Measurements from ENCODE around the gene ZNF503.
A peak's percentile ranks its signal among the peaks of the same experiment; 100 is the strongest.

ZNF503 gene

GRCh38 chr10:75406462-75407223 is 5.1 kb upstream of the ZNF503 start:
- no peaks in the 10 kb centered on the region for H3K36me3 Mint-ChIP-seq
- no peak overlapping the region for H3K4me3 Mint-ChIP-seq
- CTCF ChIA-PET, result no interaction called here
- no peak overlapping the region for H3K27ac Mint-ChIP-seq
- H3K9me3 Mint-ChIP-seq, result no peaks in the 10 kb centered on the region
- DNase-seq, result no peak
- peaks cover 43% of the 10 kb centered on the region for H3K4me1 Mint-ChIP-seq
- peaks cover 99% of the 10 kb centered on the region for H3K27me3 Mint-ChIP-seq

DNA sequence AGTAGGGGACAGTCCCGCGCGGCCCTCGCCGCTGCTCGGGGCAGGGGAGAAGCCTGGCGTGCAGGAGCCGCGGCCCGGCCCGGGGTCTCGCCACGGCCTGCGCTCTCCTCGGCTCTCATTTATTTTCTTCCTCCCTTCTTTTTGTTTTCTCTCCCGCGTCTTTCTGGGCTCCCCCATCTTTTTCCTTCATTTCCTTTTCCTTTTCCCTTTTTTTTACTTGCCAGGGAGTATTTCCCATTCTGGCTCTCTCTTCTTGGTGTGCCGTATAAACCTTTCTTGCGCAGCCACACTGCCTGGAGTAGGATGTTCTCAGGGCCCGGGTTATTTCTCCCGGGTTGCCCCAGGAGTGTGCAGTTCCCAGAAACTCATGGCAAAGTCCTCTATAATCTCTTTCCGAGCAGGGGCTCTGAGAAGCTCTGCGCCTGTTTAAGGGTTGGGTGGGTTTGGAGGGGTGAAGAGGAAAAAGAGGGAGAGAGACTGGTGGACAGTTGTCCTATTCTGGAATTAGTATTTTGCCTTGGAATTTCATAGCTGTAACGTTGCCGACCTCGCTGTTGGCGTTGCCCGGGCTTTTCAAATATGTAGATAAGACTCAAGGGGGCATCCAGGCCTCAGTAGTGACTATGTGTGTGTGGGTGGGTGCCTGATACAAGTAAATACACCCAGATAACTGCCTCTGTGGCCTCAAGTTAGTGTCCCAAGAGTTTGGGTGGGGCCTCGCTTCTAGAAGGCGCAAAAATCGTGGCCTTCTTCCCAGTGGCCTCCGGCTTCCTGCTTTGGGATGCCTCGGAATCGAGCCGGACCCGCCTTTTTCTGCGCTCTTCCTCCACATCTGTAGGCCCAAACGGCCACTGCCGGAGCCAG is 4.3 kb upstream of the ZNF503 start:
- H3K4me3 Mint-ChIP-seq, result no peak overlapping the region
- no peaks in the 10 kb centered on the region for H3K36me3 Mint-ChIP-seq
- no peak for DNase-seq
- peaks cover 43% of the 10 kb centered on the region for H3K4me1 Mint-ChIP-seq
- no peaks in the 10 kb centered on the region for H3K9me3 Mint-ChIP-seq
- H3K27ac Mint-ChIP-seq, result peak overlapping the region; percentile 42
- CTCF ChIA-PET, result interaction anchor here (1.9 kb wide), 1 partner anchor 12 kb away, joined by 9 read pairs; no protein-coding TSS in a partner anchor
- peaks cover 100% of the 10 kb centered on the region for H3K27me3 Mint-ChIP-seq

DNA sequence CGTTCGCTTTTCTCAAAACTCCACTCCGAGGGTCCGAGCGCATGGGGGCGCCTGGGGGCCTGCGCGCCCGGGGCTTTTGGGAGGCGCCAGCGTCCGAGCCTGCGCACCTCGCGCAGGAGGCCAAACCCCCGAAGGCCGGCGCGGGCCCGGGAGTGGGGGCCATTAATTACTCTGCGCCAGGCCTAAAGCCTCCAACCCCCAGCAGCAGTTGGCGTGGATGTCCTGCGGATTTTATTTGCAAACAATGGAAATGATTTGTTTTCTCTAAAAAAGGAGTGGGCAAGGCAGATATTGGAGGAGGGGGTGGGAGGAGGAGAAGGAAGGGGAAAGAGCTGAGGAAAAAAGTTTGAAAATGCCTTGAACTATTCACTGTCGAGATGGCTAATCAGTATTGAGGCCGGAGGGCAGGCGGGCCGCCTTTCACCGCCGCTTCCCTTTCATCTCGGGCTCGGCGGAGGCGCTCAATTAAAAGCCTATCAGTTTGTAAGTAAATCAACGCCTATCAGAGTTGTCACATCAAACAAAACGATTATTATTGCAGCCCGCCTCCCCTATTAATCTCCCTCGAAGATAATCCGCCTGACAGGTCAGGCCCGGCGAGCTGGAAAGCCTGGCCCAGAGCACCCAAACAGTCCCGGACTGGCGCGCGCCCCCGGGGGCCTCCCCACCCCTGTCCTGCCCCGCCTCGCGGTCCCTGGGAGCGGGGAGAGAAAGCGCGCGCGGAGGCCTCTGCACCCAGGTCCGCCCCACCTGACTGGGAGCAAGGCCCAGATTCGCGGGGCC is 3.4 kb upstream of the ZNF503 start:
- H3K4me1 Mint-ChIP-seq, result peaks cover 50% of the 10 kb centered on the region
- no peak overlapping the region for H3K27ac Mint-ChIP-seq
- no peak overlapping the region for H3K4me3 Mint-ChIP-seq
- no peaks in the 10 kb centered on the region for H3K36me3 Mint-ChIP-seq
- CTCF ChIA-PET, result interaction anchor here (1.9 kb wide), 1 partner anchor 11 kb away, joined by 9 read pairs; no protein-coding TSS in a partner anchor
- peaks cover 100% of the 10 kb centered on the region for H3K27me3 Mint-ChIP-seq
- DNase-seq, result no peak
- no peaks in the 10 kb centered on the region for H3K9me3 Mint-ChIP-seq

- no peaks in the 10 kb centered on the region for H3K9me3 Mint-ChIP-seq
- H3K27me3 Mint-ChIP-seq, result peaks cover 100% of the 10 kb centered on the region
- no peak for DNase-seq
- H3K4me3 Mint-ChIP-seq, result peak overlapping the region; percentile 11
- no peaks in the 10 kb centered on the region for H3K36me3 Mint-ChIP-seq
- CTCF ChIA-PET, result interaction anchor here (1.9 kb wide), 1 partner anchor 10 kb away, joined by 9 read pairs; no protein-coding TSS in a partner anchor
- no peak overlapping the region for H3K27ac Mint-ChIP-seq
- peaks cover 45% of the 10 kb centered on the region for H3K4me1 Mint-ChIP-seq
Measured at GRCh38 chr10:75403939-75404814, 2.6 kb upstream of the ZNF503 start.

DNA sequence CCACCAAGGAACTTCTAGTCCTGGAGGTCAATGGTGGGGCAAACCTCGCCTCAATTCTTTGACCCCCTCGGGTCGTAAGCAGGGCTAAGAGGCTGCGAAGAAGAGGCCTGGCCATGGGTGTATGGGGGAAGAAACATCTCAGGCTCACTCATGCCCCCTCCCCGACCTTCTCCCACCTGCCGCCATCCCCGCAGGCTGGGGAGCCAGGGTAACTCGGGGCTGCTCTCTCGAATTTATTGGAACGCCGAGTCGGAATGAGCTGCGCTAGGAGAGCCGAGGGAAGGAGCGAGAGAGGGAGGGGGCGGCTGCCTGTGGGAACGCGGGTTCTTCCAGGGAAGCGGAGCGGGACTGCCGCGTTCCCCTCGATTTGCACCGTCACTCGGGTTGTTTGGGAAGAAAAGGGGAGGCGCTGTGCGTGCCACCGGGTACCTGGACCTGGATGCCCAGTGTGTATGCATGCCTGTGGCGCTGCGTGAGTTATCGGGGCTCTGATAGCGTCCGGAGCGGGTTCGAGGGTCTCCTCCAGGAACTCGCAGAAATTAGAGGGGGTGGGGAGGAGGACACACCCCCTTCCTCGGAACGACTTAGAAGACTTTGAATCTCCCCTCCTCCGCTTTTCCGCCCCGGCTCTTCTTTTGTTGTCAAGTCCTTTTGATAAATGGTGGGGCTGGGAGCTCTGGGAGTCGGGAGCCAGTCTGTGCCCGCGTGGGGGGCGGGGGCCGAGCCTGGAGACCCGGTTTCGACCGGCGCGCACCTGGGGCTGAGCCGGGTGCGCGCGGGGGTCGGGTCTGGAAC is 1.8 kb upstream of the ZNF503 start:
- H3K4me3 Mint-ChIP-seq, result peak overlapping the region; percentile 74
- H3K36me3 Mint-ChIP-seq, result no peaks in the 10 kb centered on the region
- no peak for DNase-seq
- no peaks in the 10 kb centered on the region for H3K9me3 Mint-ChIP-seq
- CTCF ChIA-PET, result interaction anchor here (1.9 kb wide), 1 partner anchor 9 kb away, joined by 9 read pairs; no protein-coding TSS in a partner anchor
- H3K4me1 Mint-ChIP-seq, result peaks cover 42% of the 10 kb centered on the region
- H3K27me3 Mint-ChIP-seq, result peaks cover 100% of the 10 kb centered on the region
- H3K27ac Mint-ChIP-seq, result no peak overlapping the region

DNA sequence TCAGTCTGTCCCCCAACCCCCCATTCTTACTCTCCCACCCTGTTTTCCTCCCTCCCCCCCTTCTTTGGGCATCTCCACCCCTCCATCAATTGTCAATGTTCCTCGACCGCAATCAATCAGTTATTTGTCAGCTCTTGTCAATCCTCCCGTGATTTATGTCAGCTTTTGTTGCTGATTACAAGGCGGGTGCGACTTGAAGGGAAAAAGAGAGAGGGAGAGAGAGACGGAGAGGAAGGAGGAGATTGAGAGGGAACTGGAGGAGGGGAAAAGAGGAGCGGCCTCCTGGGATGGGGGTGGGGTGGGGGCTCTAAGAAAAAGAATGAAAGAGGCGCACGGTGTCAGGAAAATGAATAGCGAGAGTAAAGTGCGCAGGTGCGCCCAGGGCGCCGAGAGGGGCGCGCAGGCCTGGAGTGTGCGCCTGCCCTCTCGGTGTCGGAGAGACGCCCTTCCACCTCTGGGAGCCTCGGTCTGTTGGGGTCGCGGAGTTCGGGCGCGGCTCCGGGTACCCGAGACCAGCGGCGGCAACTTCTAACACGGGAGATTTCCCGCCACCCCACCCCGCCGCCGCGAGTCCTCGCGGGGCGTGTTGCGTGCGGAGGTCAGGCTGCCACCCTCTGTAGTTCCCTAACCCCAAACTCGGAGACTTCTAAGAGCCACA is 1.1 kb upstream of the ZNF503 start:
- CTCF ChIA-PET, result no interaction called here
- H3K36me3 Mint-ChIP-seq, result no peaks in the 10 kb centered on the region
- no peaks in the 10 kb centered on the region for H3K9me3 Mint-ChIP-seq
- H3K4me3 Mint-ChIP-seq, result peak overlapping the region; percentile 74
- H3K27ac Mint-ChIP-seq, result no peak overlapping the region
- H3K4me1 Mint-ChIP-seq, result peaks cover 38% of the 10 kb centered on the region
- H3K27me3 Mint-ChIP-seq, result peaks cover 96% of the 10 kb centered on the region
- no peak for DNase-seq

DNA sequence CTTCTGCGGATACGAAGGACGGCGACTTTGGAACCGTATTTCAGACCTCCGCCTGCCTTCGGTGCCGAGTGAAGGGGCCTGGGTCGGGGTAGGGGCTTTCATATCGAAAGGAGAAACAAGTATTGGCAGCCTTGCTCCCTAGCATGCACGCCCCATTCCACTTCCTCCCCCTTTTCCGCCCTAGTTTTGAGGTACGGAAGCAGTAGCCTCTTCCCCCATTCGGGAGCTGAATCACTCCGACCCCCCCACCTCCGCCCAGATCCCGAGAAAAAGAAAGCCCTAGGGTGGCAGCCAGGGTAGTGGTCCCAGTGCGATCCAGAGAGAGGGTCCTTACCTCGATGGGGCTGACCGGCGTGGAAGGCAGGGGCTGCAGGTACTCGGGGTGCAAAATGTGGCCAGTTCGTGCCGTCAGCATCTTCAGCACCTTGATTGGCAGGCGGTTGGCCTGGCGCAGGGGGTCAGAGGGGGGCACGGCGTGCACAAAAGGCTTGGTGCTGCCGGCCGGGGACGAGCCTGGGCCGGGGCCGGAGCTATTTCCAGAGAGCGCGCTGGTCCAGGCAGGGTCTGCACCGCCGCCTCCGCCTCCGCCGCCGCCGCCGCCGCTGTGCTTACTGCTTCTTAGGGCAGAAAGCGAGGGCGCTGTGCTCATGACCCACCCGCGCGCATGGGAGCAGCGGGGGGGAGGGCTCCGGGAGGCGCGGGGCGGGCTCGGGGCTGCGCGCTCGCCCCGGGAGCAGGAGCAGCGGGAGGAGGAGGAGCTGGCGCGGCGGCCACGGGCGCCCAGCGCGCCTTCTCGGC is 594 bp downstream of the ZNF503 start:
- DNase-seq, result peak; percentile 39
- H3K36me3 Mint-ChIP-seq, result no peaks in the 10 kb centered on the region
- H3K27ac Mint-ChIP-seq, result no peak overlapping the region
- H3K4me3 Mint-ChIP-seq, result peak overlapping the region; percentile 69
- H3K4me1 Mint-ChIP-seq, result peaks cover 30% of the 10 kb centered on the region
- CTCF ChIA-PET, result interaction anchor here (1.0 kb wide), 1 partner anchor 9 kb away, joined by 3 read pairs; no protein-coding TSS in a partner anchor
- H3K9me3 Mint-ChIP-seq, result no peaks in the 10 kb centered on the region
- H3K27me3 Mint-ChIP-seq, result peaks cover 96% of the 10 kb centered on the region

GRCh38 chr10:75400163-75400770 is 1.3 kb downstream of the ZNF503 start:
- Mint-ChIP-seq H3K4me3 (peak overlapping the region; percentile 69), H3K4me1 (peaks cover 32% of the 10 kb centered on the region), H3K36me3 (no peaks in the 10 kb centered on the region), H3K9me3 (no peaks in the 10 kb centered on the region), H3K27ac (no peak overlapping the region), H3K27me3 (peaks cover 96% of the 10 kb centered on the region)
- DNase-seq, result no peak
- CTCF ChIA-PET, result interaction anchor here (0.9 to 1.1 kb wide), 3 partner anchors 10 to 106 kb away, joined by 3 to 4 read pairs (median 3); no protein-coding TSS in a partner anchor

DNA sequence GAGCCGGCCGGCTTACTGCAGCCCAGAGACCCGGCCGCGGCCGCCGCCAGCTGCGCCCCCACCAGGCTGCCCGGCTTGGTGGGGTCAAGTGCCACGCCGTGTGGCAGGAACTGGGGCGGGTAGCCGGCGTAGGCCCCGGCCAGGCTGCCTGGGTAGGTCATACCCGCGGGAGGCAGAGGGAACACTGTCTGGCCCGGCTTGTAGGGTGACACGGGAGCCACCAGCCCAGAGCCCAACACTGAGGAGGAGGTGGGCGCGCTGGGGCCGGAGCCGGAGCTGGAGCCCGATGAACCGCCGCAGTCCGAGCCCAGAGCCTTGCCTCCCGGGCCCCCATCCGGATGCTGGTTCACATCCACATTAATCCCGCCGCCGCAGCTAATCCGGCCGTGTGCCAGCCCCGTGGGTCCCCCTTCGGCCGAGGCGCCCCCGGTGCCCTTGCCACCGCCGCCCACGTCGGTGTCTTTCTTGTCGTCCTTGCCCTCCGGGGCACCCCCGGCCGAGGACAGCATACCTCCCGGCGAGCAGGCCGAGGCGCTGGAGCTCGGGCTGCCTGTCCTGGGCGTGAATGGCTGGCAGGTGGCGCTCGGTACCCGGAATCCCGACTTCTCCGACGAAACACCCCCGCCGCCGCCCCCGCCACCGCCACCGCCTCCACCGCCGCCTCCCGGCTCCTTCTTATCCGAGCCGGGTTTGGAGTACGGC is 2.0 kb downstream of the ZNF503 start:
- Mint-ChIP-seq H3K27ac (no peak overlapping the region), H3K9me3 (no peaks in the 10 kb centered on the region), H3K4me3 (peak overlapping the region; percentile 69), H3K36me3 (no peaks in the 10 kb centered on the region), H3K27me3 (peaks cover 96% of the 10 kb centered on the region), H3K4me1 (peaks cover 37% of the 10 kb centered on the region)
- DNase-seq, result peak; percentile 60
- CTCF ChIA-PET, result interaction anchor here (0.9 to 1.1 kb wide), 3 partner anchors 10 to 105 kb away, joined by 3 to 4 read pairs (median 3); no protein-coding TSS in a partner anchor

- CTCF ChIA-PET, result interaction anchor here (1.1 kb wide), 1 partner anchor 12 kb away, joined by 4 read pairs; no protein-coding TSS in a partner anchor
- H3K4me3 Mint-ChIP-seq, result no peak overlapping the region
- peaks cover 96% of the 10 kb centered on the region for H3K27me3 Mint-ChIP-seq
- no peaks in the 10 kb centered on the region for H3K9me3 Mint-ChIP-seq
- no peaks in the 10 kb centered on the region for H3K36me3 Mint-ChIP-seq
- H3K4me1 Mint-ChIP-seq, result peaks cover 37% of the 10 kb centered on the region
- no peak for DNase-seq
- H3K27ac Mint-ChIP-seq, result no peak overlapping the region
Measured at GRCh38 chr10:75398692-75399460, 2.7 kb downstream of the ZNF503 start.

Data from activated naive CD4-positive, alpha-beta T cell treated with anti-CD3 and anti-CD28 coated beads, Interleukin-2, amount 10 ng/mL, durations not matched to agents 7 days and 5 days (primary cell).